ENCODE results near the gene EIF4G3.
"Not testable (repeated sequence)": the region's sequence is repeated elsewhere in the genome, so short reads cannot be mapped to it uniquely, and the experiment has no call there.

EIF4G3 gene

GRCh38 chr1:21104683-21105082 is 72.0 kb downstream of the EIF4G3 start:
- H3K4me1 ChIP-seq (ENCODE audit: insufficient read depth, low read length) = peaks cover 19% of the 10 kb centered on the region
- H3K4me3 ChIP-seq (ENCODE audit: low read length) = no peak overlapping the region
- H3K27ac ChIP-seq (ENCODE audit: low read depth, low read length) = no peak overlapping the region
- no peaks in the 10 kb centered on the region for H3K9me3 ChIP-seq (ENCODE audit: insufficient read depth, low read depth, low read length)
- WGBS = 94% methylated on average over 3 of the region's 3 CpGs
- peaks cover 18% of the 10 kb centered on the region for H3K36me3 ChIP-seq (ENCODE audit: insufficient read depth, low read length)
- H3K27me3 ChIP-seq (ENCODE audit: insufficient read depth, low read length) = no peaks in the 10 kb centered on the region
- H3K9ac ChIP-seq (ENCODE audit: low read depth, low read length) = no peak overlapping the region

GRCh38 chr1:21100481-21100921 is 76.2 kb downstream of the EIF4G3 start:
- 75% methylated on average over 5 of the region's 5 CpGs for WGBS
- no peaks in the 10 kb centered on the region for H3K9me3 ChIP-seq (ENCODE audit: insufficient read depth, low read depth, low read length)
- H3K36me3 ChIP-seq (ENCODE audit: insufficient read depth, low read length) = peaks cover 38% of the 10 kb centered on the region
- H3K27ac ChIP-seq (ENCODE audit: low read depth, low read length) = 0 out of 2 replicates have a peak overlapping the region, but pooled peaks have one; percentile 32
- peaks cover 19% of the 10 kb centered on the region for H3K4me1 ChIP-seq (ENCODE audit: insufficient read depth, low read length)
- 0 out of 2 replicates have a peak overlapping the region, but pooled peaks have one; percentile 1 for H3K9ac ChIP-seq (ENCODE audit: low read depth, low read length)
- no peak overlapping the region for H3K4me3 ChIP-seq (ENCODE audit: low read length)
- no peaks in the 10 kb centered on the region for H3K27me3 ChIP-seq (ENCODE audit: insufficient read depth, low read length)

GRCh38 chr1:21099869-21100131 is 76.9 kb downstream of the EIF4G3 start:
- Histone ChIP-seq H3K27ac (ENCODE audit: low read depth, low read length) (no peak overlapping the region), H3K9ac (ENCODE audit: low read depth, low read length) (no peak overlapping the region), H3K27me3 (ENCODE audit: insufficient read depth, low read length) (no peaks in the 10 kb centered on the region), H3K9me3 (ENCODE audit: insufficient read depth, low read depth, low read length) (no peaks in the 10 kb centered on the region), H3K4me3 (ENCODE audit: low read length) (no peak overlapping the region), H3K4me1 (ENCODE audit: insufficient read depth, low read length) (peaks cover 19% of the 10 kb centered on the region), H3K36me3 (ENCODE audit: insufficient read depth, low read length) (peaks cover 42% of the 10 kb centered on the region)
- WGBS = 100% methylated on average over 2 of the region's 2 CpGs

GRCh38 chr1:21099034-21099868 is 77.4 kb downstream of the EIF4G3 start:
- no peak overlapping the region for H3K9ac ChIP-seq (ENCODE audit: low read depth, low read length)
- H3K4me3 ChIP-seq (ENCODE audit: low read length) = no peak overlapping the region
- no peaks in the 10 kb centered on the region for H3K9me3 ChIP-seq (ENCODE audit: insufficient read depth, low read depth, low read length)
- peaks cover 39% of the 10 kb centered on the region; the same call in 1 of the 2 replicates for H3K36me3 ChIP-seq (ENCODE audit: insufficient read depth, low read length)
- WGBS = 89% methylated on average over 1 of the region's 2 CpGs
- no peaks in the 10 kb centered on the region for H3K27me3 ChIP-seq (ENCODE audit: insufficient read depth, low read length)
- peaks cover 19% of the 10 kb centered on the region for H3K4me1 ChIP-seq (ENCODE audit: insufficient read depth, low read length)
- H3K27ac ChIP-seq (ENCODE audit: low read depth, low read length) = no peak overlapping the region

- H3K4me3 ChIP-seq (ENCODE audit: low read length) = no peak overlapping the region
- H3K9ac ChIP-seq (ENCODE audit: low read depth, low read length) = no peak overlapping the region
- H3K27me3 ChIP-seq (ENCODE audit: insufficient read depth, low read length) = no peaks in the 10 kb centered on the region
- H3K4me1 ChIP-seq (ENCODE audit: insufficient read depth, low read length) = peaks cover 19% of the 10 kb centered on the region
- no peaks in the 10 kb centered on the region for H3K9me3 ChIP-seq (ENCODE audit: insufficient read depth, low read depth, low read length)
- no peak overlapping the region for H3K27ac ChIP-seq (ENCODE audit: low read depth, low read length)
- WGBS = 96% methylated on average over 3 of the region's 5 CpGs
- H3K36me3 ChIP-seq (ENCODE audit: insufficient read depth, low read length) = peaks cover 34% of the 10 kb centered on the region; the same call in 1 of the 2 replicates
Measured at GRCh38 chr1:21098186-21098915, 78.3 kb downstream of the EIF4G3 start.

- Histone ChIP-seq H3K27ac (ENCODE audit: low read depth, low read length) (no peak overlapping the region), H3K4me3 (ENCODE audit: low read length) (no peak overlapping the region), H3K27me3 (ENCODE audit: insufficient read depth, low read length) (no peaks in the 10 kb centered on the region), H3K9ac (ENCODE audit: low read depth, low read length) (no peak overlapping the region), H3K4me1 (ENCODE audit: insufficient read depth, low read length) (peaks cover 19% of the 10 kb centered on the region), H3K9me3 (ENCODE audit: insufficient read depth, low read depth, low read length) (no peaks in the 10 kb centered on the region), H3K36me3 (ENCODE audit: insufficient read depth, low read length) (peaks cover 34% of the 10 kb centered on the region; the same call in 1 of the 2 replicates)
- 96% methylated on average over 1 of the region's 1 CpG for WGBS
Measured at GRCh38 chr1:21097729-21098128, 79.0 kb downstream of the EIF4G3 start.

- no peaks in the 10 kb centered on the region for H3K9me3 ChIP-seq (ENCODE audit: insufficient read depth, low read depth, low read length)
- peaks cover 8% of the 10 kb centered on the region; the same call in 1 of the 2 replicates for H3K4me1 ChIP-seq (ENCODE audit: insufficient read depth, low read length)
Measured at GRCh38 chr1:21095976-21096375, 80.7 kb downstream of the EIF4G3 start.

GRCh38 chr1:21094282-21094681 is 82.4 kb downstream of the EIF4G3 start:
- not testable (repeated sequence) for H3K27me3 ChIP-seq (ENCODE audit: insufficient read depth, low read length); H3K27ac ChIP-seq (ENCODE audit: low read depth, low read length); H3K9me3 ChIP-seq (ENCODE audit: insufficient read depth, low read depth, low read length); H3K4me1 ChIP-seq (ENCODE audit: insufficient read depth, low read length); H3K4me3 ChIP-seq (ENCODE audit: low read length); H3K9ac ChIP-seq (ENCODE audit: low read depth, low read length)
- peaks cover 25% of the 10 kb centered on the region; the same call in 1 of the 2 replicates for H3K36me3 ChIP-seq (ENCODE audit: insufficient read depth, low read length)
- 93% methylated on average over 4 of the region's 9 CpGs for WGBS

More at GRCh38 chr1:21095976-21096375, 80.7 kb downstream of the EIF4G3 start:
- Histone ChIP-seq H3K36me3 (ENCODE audit: insufficient read depth, low read length) (peaks cover 34% of the 10 kb centered on the region; the same call in 1 of the 2 replicates), H3K27ac (ENCODE audit: low read depth, low read length) (no peak overlapping the region), H3K4me3 (ENCODE audit: low read length) (no peak overlapping the region), H3K27me3 (ENCODE audit: insufficient read depth, low read length) (no peaks in the 10 kb centered on the region), H3K9ac (ENCODE audit: low read depth, low read length) (no peak overlapping the region)

- H3K9me3 ChIP-seq (ENCODE audit: insufficient read depth, low read depth, low read length); H3K27ac ChIP-seq (ENCODE audit: low read depth, low read length); H3K4me3 ChIP-seq (ENCODE audit: low read length); H3K27me3 ChIP-seq (ENCODE audit: insufficient read depth, low read length); H3K4me1 ChIP-seq (ENCODE audit: insufficient read depth, low read length); H3K9ac ChIP-seq (ENCODE audit: low read depth, low read length): not testable (repeated sequence)
- peaks cover 22% of the 10 kb centered on the region for H3K36me3 ChIP-seq (ENCODE audit: insufficient read depth, low read length)
- WGBS = 92% methylated on average over 1 of the region's 2 CpGs
Measured at GRCh38 chr1:21093271-21093958, 83.3 kb downstream of the EIF4G3 start.

GRCh38 chr1:21092545-21092944 is 84.2 kb downstream of the EIF4G3 start:
- not testable (repeated sequence) for H3K4me3 ChIP-seq (ENCODE audit: low read length); H3K9me3 ChIP-seq (ENCODE audit: insufficient read depth, low read depth, low read length); H3K9ac ChIP-seq (ENCODE audit: low read depth, low read length); H3K4me1 ChIP-seq (ENCODE audit: insufficient read depth, low read length); H3K27me3 ChIP-seq (ENCODE audit: insufficient read depth, low read length); H3K27ac ChIP-seq (ENCODE audit: low read depth, low read length)
- peaks cover 22% of the 10 kb centered on the region for H3K36me3 ChIP-seq (ENCODE audit: insufficient read depth, low read length)
- WGBS = 98% methylated on average over 1 of the region's 2 CpGs
